Small intestine (tissue), 7 donors: ENCODE results near the gene ALKBH3. TPM values are rescaled to one million over a fixed set of nuclear protein-coding genes. Genes with fewer than 3 reads are reported as not detected.

ENCODE experiments used
- DNase-seq, 2 donors: peaks; one replicate each; pipeline versions ENCODE4 v3.0.0 to v3.0.0-alpha.2; 2013
- FAIRE-seq: peaks from 2 replicates; lab custom pipeline; 2012; peaks lifted over from hg19 to GRCh38; lab: Jason Lieb, UNC
- H3K27ac ChIP-seq, 3 donors: one replicate each; pipeline ENCODE4 v1.5.1; 2013; ENCODE audit warnings: low read length in 2 of 3, mild to moderate bottlenecking in 2 of 3, control low read depth in 1 of 3, inconsistent platforms in 1 of 3, low read depth in 1 of 3, moderate library complexity in 1 of 3
- H3K27me3 ChIP-seq, 3 donors: one replicate each; pipeline ENCODE4 v1.6.1; 2013; ENCODE audit warnings: low read length in 3 of 3, inconsistent platforms in 1 of 3; ENCODE audit not compliant: control insufficient read depth in 3 of 3, insufficient read depth in 3 of 3
- H3K36me3 ChIP-seq, 3 donors: one replicate each; pipeline ENCODE4 v1.6.1; 2013; ENCODE audit warnings: low read length in 3 of 3, inconsistent platforms in 1 of 3, low read depth in 1 of 3, mild to moderate bottlenecking in 1 of 3, moderate library complexity in 1 of 3; ENCODE audit not compliant: control insufficient read depth in 3 of 3, insufficient read depth in 2 of 3
- H3K4me1 ChIP-seq, 3 donors: one replicate each; pipeline ENCODE4 v1.6.1; 2013; ENCODE audit warnings: low read length in 2 of 3, inconsistent platforms in 1 of 3, low read depth in 1 of 3, mild to moderate bottlenecking in 1 of 3, moderate library complexity in 1 of 3; ENCODE audit not compliant: control insufficient read depth in 3 of 3, insufficient read depth in 2 of 3
- H3K4me3 ChIP-seq, 3 donors: one replicate each; pipeline ENCODE4 v1.5.1; 2013; ENCODE audit warnings: low read length in 3 of 3, control low read depth in 1 of 3, inconsistent platforms in 1 of 3, low read depth in 1 of 3, mild to moderate bottlenecking in 1 of 3, moderate library complexity in 1 of 3
- H3K9me3 ChIP-seq, 2 donors: one replicate each; pipeline ENCODE4 v1.6.1; 2013; ENCODE audit warnings: low read depth in 1 of 2, low read length in 1 of 2; ENCODE audit not compliant: control insufficient read depth in 2 of 2, insufficient read depth in 1 of 2
- WGBS, 3 donors: extraction: QIAGEN DNeasy Blood & Tissue Kit; methylation state at CpG; one replicate each; pipeline ENCODE4 v1.1.7; 2013; 5-methylcytosine and 5-hydroxymethylcytosine counted together
- polyA plus RNA-seq, 4 donors: library from polyadenylated mRNA; stranded (reverse) in 3 of 4; unstranded in 1 of 4; fragments of 200-250 nt in 3 of 4; fragments of 120-200 nt in 1 of 4; gene quantifications; one replicate each; pipeline versions ENCODE4 v1.2.1 to v1.2.3, GENCODE V29; 2013
- donor health status: healthy with polysubstance abuse.
- donor health status: control.
- donor health status: control.
- donor health status: Bipolar disorder and iron deficiency.
- donor health status: healthy.

Gene ALKBH3
- polyA plus RNA-seq, 4 donors, result 29.7 to 40.3 (median 34.6) TPM

DNA sequence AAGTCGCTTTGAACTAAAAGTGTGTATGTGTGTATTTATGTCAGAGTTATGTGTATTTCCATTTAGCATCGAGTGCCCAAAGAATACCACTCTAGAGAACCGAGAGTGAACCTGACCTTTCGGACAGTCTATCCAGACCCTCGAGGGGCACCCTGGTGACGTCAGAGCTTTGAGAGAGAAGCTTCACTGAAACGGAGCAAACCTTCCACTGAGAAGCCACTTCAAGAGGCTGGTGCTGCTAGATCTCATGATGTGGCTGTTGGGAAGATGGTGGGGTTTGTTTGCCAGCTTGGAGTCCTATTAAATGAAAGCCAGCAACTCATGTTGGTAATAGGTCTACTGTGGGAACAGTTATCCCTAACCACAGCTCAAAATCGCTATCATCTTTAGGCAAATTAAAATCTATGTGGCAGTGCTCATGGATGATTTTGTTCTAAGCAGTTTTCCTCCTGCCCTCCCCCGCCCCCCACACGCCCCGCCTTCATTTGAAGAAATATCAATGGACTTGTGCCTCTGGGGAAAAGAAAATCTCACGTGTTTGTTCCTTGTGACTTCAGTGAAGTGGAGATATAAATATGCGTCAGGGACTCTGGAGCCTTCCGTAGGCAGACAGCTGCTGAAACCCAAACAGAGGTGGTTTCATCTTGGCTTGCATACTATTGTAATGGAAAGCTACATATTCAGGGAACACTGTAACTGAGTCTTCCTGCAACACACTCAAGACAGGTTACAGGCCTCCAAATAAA is 39.4 kb downstream of the ALKBH3 start:
- WGBS, 3 donors, result 67 to 84% (median 81%) methylated on average over 14 of the region's 14 CpGs
- Histone ChIP-seq H3K9me3 (no peaks in the 10 kb centered on the region), H3K36me3 (peaks cover 5 to 11% (median 8%) of the 10 kb centered on the region in 3 donors), H3K27ac (peak overlapping the region in 2 of 3 donors; percentile 54 to 90), H3K4me3 (no peak overlapping the region), H3K4me1 (peaks cover 0 to 41% (median 5%) of the 10 kb centered on the region in 3 donors), H3K27me3 (no peaks in the 10 kb centered on the region)
- DNase-seq, result no peak
- FAIRE-seq, result no peak

DNA sequence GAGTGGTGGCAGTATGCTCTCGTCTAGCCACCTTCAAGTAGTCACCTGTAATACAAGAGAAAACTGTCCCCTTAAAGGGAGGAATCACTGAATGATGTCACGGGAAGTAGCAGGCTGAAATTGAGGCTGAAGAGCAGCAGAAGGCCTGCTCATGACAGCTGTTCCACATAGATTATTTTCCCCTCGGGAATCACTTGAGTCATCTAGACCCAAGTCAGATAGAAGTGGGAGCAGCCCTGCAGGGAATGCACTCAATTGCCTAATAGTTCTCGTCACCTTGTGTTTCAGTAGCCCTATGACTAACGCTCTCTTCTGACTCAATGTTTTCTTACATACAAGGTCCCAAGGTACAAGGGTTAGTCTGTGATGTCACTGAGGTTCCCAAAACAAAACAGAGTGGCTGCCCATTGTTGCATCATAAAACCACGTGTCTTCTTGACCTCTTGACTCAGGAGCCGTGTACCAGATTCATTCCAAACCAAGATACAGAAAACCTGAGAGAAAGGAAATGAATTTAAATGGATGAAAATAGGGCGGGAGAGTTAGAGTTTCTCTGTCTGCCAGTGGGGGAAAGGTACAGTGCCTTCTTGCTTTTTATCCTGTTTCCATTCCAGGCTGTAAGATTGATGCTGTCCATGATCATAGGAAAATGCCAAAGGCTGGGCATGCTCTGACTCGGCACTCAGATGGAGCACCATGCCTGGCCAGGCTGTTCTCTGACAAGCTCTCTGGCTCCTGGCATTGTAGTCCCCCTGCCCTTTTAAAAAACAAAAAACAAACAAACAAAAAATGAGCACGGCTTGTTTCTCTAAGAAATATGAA is 40.2 kb downstream of the ALKBH3 start:
- H3K36me3 ChIP-seq, result peaks cover 5 to 11% (median 8%) of the 10 kb centered on the region in 3 donors
- no peaks in the 10 kb centered on the region for H3K9me3 ChIP-seq
- H3K4me3 ChIP-seq, result no peak overlapping the region
- DNase-seq, result peak; percentile 68 to 77
- H3K4me1 ChIP-seq, result peaks cover 0 to 49% (median 5%) of the 10 kb centered on the region in 3 donors
- no peak for FAIRE-seq
- WGBS, 3 donors, result 50 to 60% (median 59%) methylated on average over 10 of the region's 10 CpGs
- H3K27ac ChIP-seq, result peak overlapping the region; percentile 6 to 90 (median 54)
- no peaks in the 10 kb centered on the region for H3K27me3 ChIP-seq

DNA sequence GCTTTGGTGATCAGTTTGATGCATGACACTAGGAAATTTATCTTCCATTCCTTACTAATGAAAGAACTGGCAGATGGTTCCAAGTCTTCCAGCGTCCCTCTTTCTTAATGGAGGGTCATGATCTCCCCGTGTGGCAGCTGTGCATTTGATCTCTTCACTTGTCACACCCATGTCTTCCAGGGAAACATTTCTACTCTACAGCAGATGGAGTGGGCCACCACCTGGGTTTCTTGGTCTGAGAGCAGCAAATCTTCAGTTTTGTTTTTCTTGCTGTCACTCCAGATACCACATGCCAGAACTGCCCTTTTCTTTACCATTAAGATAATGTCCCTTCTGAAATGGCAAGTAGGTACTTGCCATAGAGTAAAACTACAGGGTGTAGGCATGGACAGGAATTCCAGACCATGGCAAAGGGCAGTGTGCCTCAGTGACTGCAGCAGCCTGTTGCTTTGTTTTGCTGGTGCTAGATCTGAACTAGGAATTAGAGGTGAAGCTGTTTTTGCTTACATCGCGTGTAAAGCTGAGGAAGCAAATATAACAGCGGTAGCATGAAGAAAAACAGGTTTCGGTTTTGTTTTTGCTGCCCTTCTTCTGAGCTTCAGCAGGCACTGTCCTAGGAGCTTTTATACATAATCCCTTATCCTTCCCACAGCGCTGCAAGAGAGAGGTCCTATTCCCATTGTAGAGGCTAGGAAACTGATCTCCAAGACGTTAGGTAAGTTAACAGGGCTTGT is 41.1 kb downstream of the ALKBH3 start:
- 57 to 80% (median 80%) methylated on average over 8 of the region's 8 CpGs for WGBS, 3 donors
- peaks cover 5 to 11% (median 6%) of the 10 kb centered on the region in 3 donors for H3K36me3 ChIP-seq
- no peaks in the 10 kb centered on the region for H3K9me3 ChIP-seq
- no peaks in the 10 kb centered on the region for H3K27me3 ChIP-seq
- DNase-seq (no peak), FAIRE-seq (no peak)
- peak overlapping the region in 2 of 3 donors; percentile 79 to 90 for H3K27ac ChIP-seq
- H3K4me1 ChIP-seq, result peaks cover 0 to 54% (median 5%) of the 10 kb centered on the region in 3 donors
- H3K4me3 ChIP-seq, result no peak overlapping the region

- FAIRE-seq, result no peak
- H3K27me3 ChIP-seq, result no peaks in the 10 kb centered on the region
- 63 to 85% (median 79%) methylated on average over 3 of the region's 3 CpGs for WGBS, 3 donors
- no peak for DNase-seq
- H3K9me3 ChIP-seq, result no peaks in the 10 kb centered on the region
- no peak overlapping the region for H3K4me3 ChIP-seq
- H3K4me1 ChIP-seq, result peaks cover 0 to 54% (median 5%) of the 10 kb centered on the region in 3 donors
- peak overlapping the region in 2 of 3 donors; percentile 79 to 90 for H3K27ac ChIP-seq
- peaks cover 5 to 11% (median 6%) of the 10 kb centered on the region in 3 donors for H3K36me3 ChIP-seq
These were observed 41.6 kb downstream of the ALKBH3 start for GRCh38 chr11:43922295-43922648.

GRCh38 chr11:43922744-43923405 is 42.2 kb downstream of the ALKBH3 start:
- 60 to 81% (median 79%) methylated on average over 6 of the region's 6 CpGs for WGBS, 3 donors
- FAIRE-seq (no peak), DNase-seq (no peak)
- peaks cover 0 to 54% (median 5%) of the 10 kb centered on the region in 3 donors for H3K4me1 ChIP-seq
- peak overlapping the region; percentile 4 to 90 (median 79) for H3K27ac ChIP-seq
- no peak overlapping the region for H3K4me3 ChIP-seq
- H3K27me3 ChIP-seq, result no peaks in the 10 kb centered on the region
- no peaks in the 10 kb centered on the region for H3K9me3 ChIP-seq
- peaks cover 5 to 11% (median 6%) of the 10 kb centered on the region in 3 donors for H3K36me3 ChIP-seq

DNA sequence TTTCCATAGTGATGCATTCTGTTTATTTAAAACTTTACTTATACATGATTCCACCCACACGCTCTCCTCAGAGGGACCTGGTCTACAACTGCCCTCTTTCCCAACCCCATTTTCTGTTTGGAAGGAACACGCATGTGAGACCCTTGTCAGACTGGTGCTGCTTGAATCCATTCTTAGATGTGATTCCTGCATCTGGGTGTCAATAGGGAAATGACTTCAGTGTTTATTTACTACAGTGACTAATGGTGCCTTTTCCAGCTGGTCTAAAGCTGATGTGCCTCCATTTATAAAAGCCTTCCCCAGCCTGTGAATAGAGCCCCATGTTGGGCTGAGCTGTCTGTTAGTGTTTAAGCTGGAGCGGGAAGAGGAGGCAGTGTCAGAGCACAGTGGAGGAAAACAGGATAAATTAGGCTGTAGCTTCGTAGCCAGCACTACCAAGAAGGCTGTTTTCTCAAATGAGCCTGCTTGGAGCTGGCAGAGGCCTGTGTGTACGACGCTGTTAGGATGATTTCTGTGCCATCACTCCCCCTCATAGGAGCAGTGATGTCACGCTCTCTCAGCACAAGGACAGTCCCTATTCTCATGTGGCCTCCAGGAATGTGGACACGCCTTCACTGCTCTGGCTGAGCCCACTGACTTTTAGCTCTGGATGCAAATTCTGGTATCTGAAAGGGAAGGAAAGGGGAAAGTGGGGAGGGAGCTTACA is 42.9 kb downstream of the ALKBH3 start:
- 61 to 87% (median 83%) methylated on average over 8 of the region's 8 CpGs for WGBS, 3 donors
- FAIRE-seq (no peak), DNase-seq (peak in 1 of 2 donors; percentile 45)
- peaks cover 5 to 11% (median 6%) of the 10 kb centered on the region in 3 donors for H3K36me3 ChIP-seq
- peak overlapping the region in 2 of 3 donors; percentile 79 to 90 for H3K27ac ChIP-seq
- H3K27me3 ChIP-seq, result no peaks in the 10 kb centered on the region
- H3K9me3 ChIP-seq, result no peaks in the 10 kb centered on the region
- no peak overlapping the region for H3K4me3 ChIP-seq
- H3K4me1 ChIP-seq, result peaks cover 0 to 54% (median 5%) of the 10 kb centered on the region in 3 donors

DNA sequence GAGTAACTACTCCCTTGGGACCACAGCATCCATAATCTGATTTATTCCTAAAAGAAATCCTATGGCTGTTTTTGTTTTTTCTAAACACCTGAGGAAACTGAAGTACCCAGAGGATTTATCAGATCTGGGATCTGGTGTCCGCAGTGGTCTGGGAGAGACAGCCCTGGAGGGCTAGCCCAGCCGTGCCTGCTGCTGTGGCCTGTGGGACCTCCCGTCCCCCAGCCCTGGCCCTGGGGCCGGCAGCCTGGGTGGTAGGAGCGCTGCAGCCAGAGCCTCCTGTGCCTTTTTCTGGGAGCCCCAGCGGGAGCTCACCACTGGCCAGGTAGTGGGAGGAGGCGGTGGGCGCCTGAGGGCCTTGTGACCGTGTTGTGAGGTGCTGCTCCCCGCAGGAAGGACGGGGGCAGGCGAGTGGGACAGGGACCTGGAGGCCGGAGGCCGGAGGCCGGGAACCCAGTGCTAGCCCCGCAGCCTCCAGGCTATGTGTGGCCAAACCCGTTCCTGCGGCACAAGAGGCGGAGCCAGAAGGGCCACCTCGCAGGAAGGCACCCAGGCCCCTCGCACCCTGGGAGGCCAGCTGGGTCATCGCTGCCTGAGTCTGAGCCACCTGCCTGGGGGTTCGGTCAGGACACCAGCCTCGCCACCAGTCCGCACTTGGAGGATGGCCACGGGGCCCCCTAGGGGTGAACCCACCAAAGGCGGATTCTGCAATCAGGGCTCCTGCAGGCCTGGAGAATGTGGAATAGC is 43.7 kb downstream of the ALKBH3 start:
- H3K4me3 ChIP-seq, result no peak overlapping the region
- DNase-seq, result no peak
- H3K27me3 ChIP-seq, result no peaks in the 10 kb centered on the region
- 85 to 93% (median 92%) methylated on average over 25 to 27 of the region's 27 CpGs for WGBS, 3 donors
- FAIRE-seq, result no peak
- H3K36me3 ChIP-seq, result peaks cover 5 to 11% (median 6%) of the 10 kb centered on the region in 3 donors
- peak overlapping the region; percentile 16 to 90 (median 79) for H3K27ac ChIP-seq
- no peaks in the 10 kb centered on the region for H3K9me3 ChIP-seq
- peaks cover 0 to 54% (median 5%) of the 10 kb centered on the region in 3 donors for H3K4me1 ChIP-seq
